Umbilical cord (tissue), 2 donors: ENCODE data around the gene PTDSS2. TPM values are rescaled to one million over a fixed set of nuclear protein-coding genes. Genes with fewer than 3 reads are reported as not detected.
"Not testable (repeated sequence)": the region's sequence is repeated elsewhere in the genome, so short reads cannot be mapped to it uniquely, and the experiment has no call there.

Source experiments
- DNase-seq: peaks from one replicate; pipeline ENCODE4 v3.0.0-alpha.2; 2015; ENCODE audit warnings: low spot score
- total RNA-seq: library from RNA; depleted of rRNA; stranded (reverse); fragments of >200 nt; gene quantifications from one replicate; pipeline ENCODE4 v1.2.3, GENCODE V29; 2014; ENCODE audit warnings: low replicate concordance; ENCODE audit not compliant: insufficient read depth

The PTDSS2 gene
- total RNA-seq = 73.4 TPM

DNA sequence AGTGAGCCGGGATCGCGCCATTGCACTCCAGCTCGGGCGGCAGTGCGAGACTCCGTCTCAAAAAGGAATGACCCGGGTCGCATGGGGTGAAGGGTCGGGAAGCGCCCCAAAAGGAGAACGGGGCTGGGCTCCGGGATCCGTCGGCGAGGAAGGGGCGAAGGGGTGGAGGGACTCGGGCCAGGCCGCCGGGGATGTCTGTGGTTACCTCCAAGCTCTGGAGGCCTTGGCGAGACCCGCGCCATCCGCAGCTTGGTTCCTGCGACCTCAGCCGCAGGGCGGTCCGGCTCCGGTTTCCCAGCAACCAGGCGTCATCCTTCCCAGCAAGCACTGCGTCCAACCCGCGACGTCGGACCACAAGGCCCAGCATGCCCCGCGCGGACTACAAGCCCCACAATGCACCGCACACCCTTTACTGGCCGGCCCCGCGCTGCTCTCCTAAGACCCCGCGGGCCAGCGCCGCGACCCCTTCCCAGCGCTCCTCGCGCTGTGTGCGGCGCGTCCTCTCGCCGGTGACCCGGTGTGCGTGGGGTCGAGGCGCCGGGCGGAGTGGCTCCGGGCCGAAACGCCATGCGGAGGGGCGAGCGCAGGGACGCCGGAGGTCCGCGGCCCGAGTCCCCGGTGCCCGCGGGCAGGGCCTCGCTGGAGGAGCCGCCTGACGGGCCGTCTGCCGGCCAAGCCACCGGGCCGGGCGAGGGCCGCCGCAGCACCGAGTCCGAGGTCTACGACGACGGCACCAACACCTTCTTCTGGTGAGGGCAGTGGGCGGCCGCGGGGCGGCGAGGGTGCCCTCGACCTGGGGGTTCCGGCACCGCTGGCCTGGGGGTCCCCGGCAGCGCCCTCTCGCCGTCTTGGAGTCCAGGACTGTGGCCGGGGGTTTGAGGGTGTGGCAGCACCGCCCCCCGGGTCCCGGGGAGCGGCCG, at the start of gene PTDSS2:
TSS of gene PTDSS2 (plus strand) at position 391 of the 920 bp plus-strand sequence. CDS start at position 568, 177 bp downstream.
- peak; percentile 98 for DNase-seq

DNA sequence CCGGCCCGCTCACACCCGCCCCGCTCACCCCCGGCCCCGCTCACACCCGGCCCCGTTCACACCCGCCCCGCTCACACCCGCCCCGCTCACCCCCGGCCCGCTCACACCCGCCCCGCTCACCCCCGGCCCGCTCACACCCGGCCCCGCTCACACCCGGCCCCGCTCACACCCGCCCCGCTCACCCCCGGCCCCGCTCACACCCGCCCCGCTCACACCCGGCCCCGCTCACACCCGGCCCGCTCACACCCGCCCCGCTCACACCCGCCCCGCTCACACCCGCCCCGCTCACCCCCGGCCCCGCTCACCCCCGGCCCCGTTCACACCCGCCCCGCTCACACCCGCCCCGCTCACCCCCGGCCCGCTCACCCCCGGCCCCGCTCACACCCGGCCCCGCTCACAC, 48.9 kb upstream of the PTDSS2 start:
- DNase-seq = not testable (repeated sequence)

- DNase-seq = no peak
These were observed 46.9 kb upstream of the PTDSS2 start for GRCh38 chr11:403021-403760.

DNA sequence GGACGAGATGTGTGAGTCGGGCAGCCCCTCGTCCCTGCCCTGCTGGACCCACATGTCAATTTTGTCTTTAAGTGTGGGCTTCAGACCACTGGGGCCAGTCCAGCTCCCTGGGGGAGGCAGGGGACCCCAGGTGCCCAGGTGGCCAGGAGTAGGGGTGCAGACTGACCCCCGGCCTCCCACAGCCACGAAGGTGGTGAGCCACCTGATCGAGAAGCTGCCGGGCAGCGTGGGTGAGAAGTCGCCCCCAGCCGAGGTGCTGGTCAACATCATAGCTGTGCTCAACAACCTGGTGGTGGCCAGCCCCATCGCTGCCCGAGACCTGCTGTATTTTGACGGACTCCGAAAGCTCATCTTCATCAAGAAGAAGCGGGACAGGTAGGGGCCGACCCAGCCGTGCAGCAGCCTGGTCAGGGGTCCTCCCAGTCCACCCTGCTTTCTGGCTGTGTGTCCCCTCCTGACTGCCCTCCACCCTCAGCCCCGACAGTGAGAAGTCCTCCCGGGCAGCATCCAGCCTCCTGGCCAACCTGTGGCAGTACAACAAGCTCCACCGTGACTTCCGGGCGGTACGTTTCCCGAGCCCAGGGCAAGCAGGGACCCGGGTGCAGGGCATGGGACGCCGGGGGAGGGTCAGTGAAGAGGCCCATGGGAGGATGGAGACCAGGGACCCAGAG, 46.2 kb upstream of the PTDSS2 start:
- DNase-seq = no peak

GRCh38 chr11:404551-405264, 45.4 kb upstream of the PTDSS2 start:
- no peak for DNase-seq

- DNase-seq = peak; percentile 69
These were observed 44.6 kb upstream of the PTDSS2 start for GRCh38 chr11:405323-405953.

DNA sequence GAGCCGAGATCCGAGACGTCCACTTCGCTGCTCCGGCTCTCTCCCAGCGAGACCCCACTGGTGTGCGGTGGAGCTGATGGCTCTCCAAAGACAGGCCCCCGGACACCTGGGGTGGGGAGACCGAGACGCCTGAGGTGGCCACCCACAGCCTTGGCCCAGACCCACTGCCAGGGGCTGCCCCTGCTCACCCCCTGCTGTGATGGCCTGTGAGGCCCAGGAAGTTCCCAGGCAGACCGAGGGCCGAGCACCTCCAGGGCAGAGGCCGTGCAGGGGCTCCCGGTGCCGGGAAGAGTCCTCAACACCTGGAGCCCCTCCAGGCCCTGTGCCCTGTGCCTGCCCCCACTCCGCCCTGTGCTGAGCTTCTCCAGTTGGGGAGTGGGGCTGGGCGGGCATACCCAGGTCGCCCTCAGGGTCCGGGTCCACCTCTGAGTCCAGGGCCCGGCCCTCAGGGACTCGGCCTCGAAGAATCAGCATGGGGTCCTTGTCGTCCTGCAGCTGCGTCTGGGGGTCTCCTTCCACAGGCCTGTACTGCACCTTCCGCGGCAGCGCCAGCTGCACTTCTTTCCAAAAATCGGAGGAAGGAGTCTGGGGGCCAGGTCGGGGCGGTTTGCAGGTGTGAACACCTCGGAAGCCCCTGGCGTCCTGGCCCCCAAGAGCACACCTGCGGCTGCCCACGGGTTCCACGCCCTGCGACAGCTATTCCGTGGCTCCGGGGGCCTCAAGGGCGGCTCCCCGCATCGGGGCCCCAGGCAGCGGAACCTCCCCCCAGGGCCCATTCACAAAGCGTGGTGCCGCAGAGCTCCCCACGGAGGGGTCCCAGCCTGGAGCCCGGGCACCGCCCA, 43.9 kb upstream of the PTDSS2 start:
- DNase-seq = no peak

DNA sequence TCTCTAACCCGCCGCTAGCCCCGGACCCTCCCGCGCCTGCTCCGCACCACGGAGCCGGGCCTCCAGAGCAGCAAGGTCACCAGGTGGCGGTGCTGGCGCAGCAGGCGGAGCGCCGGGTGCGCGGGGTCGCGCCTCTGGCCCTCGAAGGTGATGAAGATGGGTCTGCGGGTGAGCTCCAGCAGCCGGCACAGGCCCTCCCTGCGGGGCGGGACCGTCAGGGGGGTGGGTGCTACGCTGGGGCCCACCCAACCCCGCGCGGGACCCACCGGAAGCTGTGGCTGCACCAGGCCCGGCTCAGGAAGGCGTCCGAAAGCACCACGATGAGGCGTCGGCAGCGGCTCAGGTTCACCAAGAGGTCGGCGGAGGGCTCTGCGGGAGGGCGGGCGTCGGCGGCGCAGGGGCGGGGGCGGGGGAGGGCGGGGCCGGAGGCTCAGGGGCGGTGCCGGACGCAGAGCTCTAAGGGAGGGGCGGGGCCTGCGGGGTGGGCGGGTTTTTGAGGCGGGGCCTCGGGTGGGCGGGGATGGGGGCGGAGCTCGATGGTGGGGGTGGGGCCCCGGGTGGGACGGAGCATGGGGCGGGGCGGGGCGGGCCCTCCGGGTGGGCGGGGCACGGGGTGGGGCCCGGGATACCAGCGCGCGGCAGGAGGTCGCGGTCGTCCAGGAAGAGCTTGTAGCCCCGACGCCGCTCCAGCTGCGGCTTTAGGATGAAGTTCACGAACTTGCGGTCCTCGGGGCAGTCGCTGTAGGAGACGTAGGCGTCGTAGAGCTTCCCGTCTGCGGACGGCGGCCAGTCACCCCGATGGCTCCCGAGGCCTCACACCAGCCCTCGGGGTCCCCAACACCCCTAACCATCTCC, 43.1 kb upstream of the PTDSS2 start:
- DNase-seq = peak; percentile 62

GRCh38 chr11:407651-408123, 42.4 kb upstream of the PTDSS2 start:
- DNase-seq = no peak

DNA sequence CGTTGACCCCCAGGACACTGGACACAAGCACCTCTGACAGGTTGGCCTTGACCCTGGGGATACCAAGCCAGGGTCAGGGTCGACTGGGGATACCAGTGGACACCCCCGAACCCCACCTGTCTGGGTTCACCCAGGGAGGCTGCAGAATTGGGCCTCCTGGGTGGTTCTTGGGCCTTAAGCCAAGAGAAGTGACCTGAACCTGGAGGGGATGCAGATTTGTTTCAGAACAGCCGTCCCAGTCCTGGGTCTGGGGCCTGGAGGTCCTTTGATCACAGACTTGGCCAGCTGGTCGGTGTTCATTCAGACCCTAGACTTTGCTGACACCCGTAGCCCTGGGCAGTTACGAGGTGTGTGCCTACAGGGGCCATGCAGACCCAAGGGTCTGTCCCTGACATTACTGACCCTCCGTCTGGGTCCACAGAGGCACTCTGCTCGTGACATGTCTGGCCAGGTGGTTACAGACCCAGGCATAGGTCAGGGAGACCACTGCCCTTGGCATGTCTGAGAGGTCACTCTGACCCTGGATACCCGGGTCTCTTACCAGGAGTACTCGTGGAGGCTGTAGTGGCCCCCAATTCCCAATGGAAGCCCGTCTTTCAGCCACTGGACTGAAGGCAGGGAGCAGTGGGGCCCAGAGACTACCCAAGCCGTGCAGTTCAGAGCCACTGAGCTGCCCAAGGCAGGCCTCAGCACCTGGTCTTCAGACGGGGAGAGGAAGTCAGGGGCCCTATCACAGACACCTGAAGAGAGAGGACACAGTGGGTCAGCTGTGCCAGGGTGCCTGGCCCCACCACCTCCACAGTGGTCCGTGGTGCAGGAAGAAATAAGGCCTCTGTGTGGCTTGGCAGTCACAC, 41.7 kb upstream of the PTDSS2 start:
- DNase-seq = no peak

- DNase-seq = no peak
These were observed 41.0 kb upstream of the PTDSS2 start for GRCh38 chr11:409008-409599.

GRCh38 chr11:409600-410483, 40.2 kb upstream of the PTDSS2 start:
- no peak for DNase-seq

DNA sequence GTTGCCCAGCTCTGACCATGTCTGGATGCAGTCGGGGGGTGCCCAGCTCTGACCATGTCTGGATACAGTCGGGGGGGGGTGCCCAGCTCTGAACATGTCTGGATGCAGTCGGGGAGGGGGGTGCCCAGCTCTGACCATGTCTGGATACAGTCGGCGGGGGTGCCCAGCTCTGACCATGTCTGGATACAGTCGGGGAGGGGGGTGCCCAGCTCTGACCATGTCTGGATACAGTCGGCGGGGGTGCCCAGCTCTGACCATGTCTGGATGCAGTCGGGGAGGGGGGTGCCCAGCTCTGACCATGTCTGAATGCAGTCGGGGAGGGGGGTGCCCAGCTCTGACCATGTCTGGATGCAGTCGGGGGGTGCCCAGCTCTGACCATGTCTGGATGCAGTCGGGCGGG, 39.4 kb upstream of the PTDSS2 start:
- not testable (repeated sequence) for DNase-seq

- not testable (repeated sequence) for DNase-seq
These were observed 38.6 kb upstream of the PTDSS2 start for GRCh38 chr11:411520-411919.

- DNase-seq = no peak
These were observed 37.4 kb upstream of the PTDSS2 start for GRCh38 chr11:412641-413119.
